ENCODE measurements around the gene ZNF66.
"Not testable (repeated sequence)": the region's sequence is repeated elsewhere in the genome, so short reads cannot be mapped to it uniquely, and the experiment has no call there.

The ZNF66 gene

DNA sequence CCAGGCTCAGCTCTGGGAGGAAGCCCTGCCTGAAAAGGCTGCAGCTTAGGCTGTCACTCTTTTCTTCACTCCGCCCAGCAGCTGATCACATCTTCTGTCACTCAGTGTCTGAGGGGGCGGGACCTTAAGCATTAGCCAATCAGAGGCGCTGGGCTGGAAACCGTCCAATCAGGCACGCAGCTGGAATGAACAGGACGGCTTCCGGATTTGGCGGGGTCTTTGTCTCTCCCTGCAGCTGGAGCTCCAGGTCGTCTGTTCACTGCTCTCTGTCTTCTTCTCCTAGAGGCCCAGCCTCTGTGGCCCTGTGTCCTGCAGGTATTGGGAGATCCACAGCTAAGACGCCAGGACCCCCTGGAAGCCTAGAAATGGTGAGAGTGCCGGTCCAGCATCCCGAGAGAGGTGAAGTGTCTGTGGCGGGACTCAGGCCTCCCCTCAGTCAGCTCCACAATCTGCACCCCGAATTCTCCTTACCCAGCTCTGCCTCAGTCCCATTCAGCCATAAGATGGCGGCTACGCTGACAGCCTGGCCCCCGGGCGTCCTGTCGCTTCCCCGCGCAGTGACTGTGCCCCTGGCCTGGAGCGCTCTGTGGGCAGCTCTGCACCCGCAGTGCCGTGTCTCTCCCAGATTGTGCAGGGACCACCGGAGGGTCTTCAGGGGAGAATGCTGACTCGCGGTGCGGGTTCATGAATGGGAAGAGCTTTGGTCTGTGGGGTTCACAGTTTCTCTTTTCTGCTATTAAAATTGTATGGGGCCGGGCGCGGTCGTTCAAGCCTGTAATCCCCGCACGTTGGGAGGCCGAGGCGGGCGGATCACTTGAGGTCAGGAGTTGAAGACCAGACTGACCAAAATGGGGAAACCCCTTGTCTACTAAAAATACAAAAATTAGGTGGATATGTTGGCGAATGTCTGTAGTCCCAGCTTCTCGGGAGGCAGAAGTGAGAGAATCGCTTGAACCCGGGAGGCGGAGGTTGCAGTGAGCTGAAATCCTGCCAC, at the start of gene ZNF66:
Gene ZNF66 (plus strand): TSS at position 222 of the 994 bp plus-strand sequence. CDS start 144 bp downstream, at position 366.
- DNase-seq, result peak; percentile 24 to 30

DNA sequence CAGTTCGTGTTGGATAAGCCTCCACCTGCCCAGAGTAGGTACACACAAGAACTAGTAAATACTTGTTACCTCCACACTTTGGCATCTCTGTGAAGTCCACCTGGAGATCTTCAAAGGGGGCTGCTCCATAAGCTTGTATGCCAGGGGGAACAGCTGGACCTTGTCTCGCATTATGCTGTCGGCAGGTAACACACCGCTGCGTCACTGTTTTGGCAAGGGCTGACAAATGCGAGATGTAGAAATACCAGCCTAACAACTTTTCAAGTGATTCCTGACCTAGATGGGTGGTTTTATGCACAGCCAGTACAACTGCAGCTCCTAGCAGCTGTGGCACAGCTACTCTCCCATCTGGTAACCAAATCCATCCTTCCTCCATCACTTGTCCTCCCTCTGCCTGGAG, 25.9 kb upstream of the ZNF66 start:
- DNase-seq, result not testable (repeated sequence)

DNA sequence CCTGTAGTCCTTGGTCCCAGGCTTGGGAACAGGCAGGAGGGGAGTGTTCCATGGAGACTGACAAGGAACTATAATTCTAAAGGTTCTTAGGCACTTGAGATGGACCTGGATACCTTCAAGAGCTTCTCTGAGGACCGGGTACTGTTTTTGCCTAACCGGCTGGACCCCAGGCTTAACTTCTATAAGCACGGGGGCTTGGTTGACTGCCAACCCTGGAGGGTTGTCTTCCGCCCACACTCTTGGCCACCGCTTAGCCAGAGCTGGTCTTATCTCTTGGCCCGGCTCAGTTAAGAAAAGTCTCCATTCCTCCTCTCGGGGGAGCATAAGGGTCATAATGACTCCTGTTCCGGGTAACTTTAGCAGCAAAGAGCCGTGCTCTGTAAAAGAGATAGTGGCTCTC, 23.8 kb upstream of the ZNF66 start:
- DNase-seq, result not testable (repeated sequence)

DNA sequence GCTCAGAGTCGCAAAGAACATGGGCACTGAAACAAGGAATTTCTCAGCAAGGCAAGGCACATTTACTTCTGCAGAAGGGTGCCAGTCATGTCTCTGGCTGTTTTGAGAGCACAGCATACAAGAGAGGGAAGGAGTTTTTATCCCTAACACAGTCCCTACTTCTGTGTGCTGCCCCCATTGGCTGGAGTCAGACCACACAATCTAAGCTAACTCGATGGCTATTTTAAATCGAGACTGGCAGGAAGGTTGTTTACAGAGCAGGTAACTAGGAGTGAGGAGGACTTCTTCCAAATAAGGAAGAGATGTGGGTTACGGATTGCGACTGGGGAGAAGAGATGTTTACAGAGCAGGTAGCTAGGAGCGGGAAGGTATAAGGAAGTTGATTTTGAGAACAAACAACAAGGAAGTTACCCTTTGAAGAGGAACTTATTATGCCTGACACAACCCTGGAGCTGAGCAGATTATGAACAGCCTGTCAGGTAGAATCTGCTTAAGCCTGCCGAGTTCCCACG, 6.8 kb upstream of the ZNF66 start:
- DNase-seq, result not testable (repeated sequence)

DNA sequence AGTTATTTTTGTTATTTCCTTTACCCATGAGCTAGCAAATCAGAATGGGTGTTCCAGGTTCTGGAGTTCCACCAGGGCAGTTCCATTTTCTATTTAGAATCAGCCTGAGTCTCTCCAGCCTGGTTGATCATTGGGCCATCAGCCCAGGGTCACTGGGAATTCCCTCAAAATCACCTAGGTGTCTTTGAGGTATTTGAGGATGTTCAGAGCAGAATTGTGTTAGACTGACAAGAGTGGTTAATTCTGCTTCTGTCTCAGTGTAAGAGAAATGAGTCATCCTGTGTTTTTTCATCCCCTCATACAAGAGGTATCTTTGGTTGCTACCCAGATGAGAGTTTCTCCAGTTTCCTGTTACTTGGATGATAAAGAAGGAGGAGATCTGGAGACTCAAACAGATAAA, 11.7 kb downstream of the ZNF66 start:
- no peak for DNase-seq

DNA sequence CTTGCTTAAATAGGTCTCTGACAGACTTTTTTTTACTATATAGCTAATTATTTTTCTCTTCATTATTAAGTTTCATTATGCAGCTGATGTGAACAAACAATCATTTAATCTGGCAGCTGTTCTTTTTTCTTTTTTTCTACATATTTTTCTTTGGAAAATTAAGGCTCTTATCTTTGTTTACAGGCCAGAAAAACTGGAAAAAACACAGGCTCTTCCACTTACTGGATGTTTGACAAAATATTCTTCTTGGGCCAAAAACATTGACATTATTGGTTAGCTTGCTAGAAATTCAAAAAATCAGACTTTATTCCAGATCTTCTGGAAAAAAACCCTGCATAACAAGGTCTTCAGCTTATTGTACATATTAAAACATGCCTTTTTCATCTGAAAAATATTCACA, 15.7 kb downstream of the ZNF66 start:
- DNase-seq, result no peak

DNA sequence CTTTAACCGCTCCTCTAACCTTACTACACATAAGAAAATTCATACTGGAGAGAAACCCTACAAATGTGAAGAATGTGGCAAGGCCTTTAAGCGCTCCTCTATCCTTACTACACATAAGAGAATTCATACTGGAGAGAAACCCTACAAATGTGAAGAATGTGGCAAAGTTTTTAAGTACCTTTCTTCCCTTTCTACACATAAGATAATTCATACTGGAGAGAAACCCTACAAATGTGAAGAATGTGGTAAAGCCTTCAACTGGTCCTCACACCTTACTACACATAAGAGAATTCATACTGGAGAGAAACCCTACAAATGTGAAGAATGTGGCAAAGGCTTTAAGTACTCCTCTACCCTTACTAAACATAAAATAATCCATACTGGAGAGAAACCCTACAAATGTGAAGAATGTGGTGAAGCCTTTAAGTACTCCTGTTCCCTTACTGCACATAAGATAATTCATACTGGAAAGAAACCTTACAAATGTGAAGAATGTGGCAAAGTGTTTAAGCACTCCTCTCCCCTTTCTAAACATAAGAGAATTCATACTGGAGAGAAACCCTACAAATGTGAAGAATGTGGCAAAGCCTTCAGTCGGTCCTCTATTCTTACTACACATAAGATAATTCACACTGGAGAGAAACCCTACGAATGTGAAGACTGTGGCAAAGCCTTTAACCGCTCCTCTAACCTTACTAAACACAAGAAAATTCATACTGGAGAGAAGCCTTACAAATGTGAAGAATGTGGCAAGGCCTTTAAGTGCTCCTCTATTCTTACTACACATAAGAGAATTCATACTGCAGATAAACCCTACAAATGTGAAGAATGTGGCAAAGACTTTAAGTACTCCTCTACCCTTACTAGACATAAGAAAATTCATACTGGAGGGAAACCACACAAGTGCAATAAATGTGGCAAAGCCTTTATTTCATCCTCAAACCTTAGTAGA, 30.5 kb downstream of the ZNF66 start:
- not testable (repeated sequence) for DNase-seq

DNA sequence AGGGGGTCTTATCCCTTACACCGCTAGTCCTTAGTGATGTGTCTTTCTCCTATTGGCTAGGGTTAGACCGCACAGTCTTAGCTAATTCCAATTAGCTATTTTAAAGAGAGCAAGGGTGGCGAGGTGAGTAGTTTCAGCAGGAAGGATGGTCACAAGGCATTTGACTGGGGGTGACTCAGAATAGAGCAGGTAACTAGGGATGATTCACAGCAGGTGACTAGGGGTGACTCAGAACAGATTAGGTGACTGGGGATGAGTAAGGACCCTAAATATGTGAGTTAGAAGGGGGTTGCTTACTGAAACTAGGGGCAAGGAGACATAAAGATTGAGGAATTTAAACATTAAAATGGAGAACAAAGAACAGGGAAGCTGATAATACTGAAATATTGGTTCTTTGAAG, 64.3 kb downstream of the ZNF66 start:
- no peak for DNase-seq

Measured in NCI-H1930 (cell line).